Upper lobe of left lung (tissue), 6 donors: ENCODE results near the gene ICA1L. TPM values are rescaled to one million over a fixed set of nuclear protein-coding genes. Genes with fewer than 3 reads are reported as not detected.
"Not testable (repeated sequence)": the region's sequence is repeated elsewhere in the genome, so short reads cannot be mapped to it uniquely, and the experiment has no call there.

ENCODE experiments used
- ATAC-seq, 2 donors: fragments of 200-7000 bp; cut with Tn5 transposase; one replicate each; pipeline ENCODE4 v1.9.1; 2022; ENCODE audit warnings: mild to moderate bottlenecking in 2 of 2, moderate library complexity in 2 of 2; ENCODE audit not compliant: low FRiP score in 2 of 2
- DNase-seq, 2 donors: peaks; one replicate each; pipeline ENCODE4 v3.0.0-alpha.2; 2019 to 2020
- H3K27ac ChIP-seq, 4 donors: fragments of 200-600 bp; sonication (generic); one replicate each; pipeline ENCODE4 v1.5.1; 2016 to 2019
- H3K27me3 ChIP-seq, 4 donors: fragments of 200-600 bp; sonication (generic); one replicate each; pipeline ENCODE4 v1.5.1; 2017 to 2019
- H3K36me3 ChIP-seq, 4 donors: fragments of 200-600 bp; sonication (generic); one replicate each; pipeline ENCODE4 v1.5.1; 2016 to 2019
- H3K4me1 ChIP-seq, 4 donors: fragments of 200-600 bp; sonication (generic); one replicate each; pipeline ENCODE4 v1.5.1; 2018 to 2019
- H3K4me3 ChIP-seq, 4 donors: fragments of 200-600 bp; sonication (generic); one replicate each; pipeline ENCODE4 v1.5.1; 2017 to 2019; ENCODE audit warnings: mild to moderate bottlenecking in 2 of 4, moderate library complexity in 1 of 4
- H3K9me3 ChIP-seq, 4 donors: fragments of 200-600 bp; sonication (generic); one replicate each; pipeline ENCODE4 v1.5.1; 2018 to 2019
- EP300 ChIP-seq, 4 donors: sonication (generic); formaldehyde crosslinking; IDR thresholded peaks; one replicate each; pipeline ENCODE4 v1.5.1; 2017; ENCODE audit warnings: antibody characterized with exemption in 4 of 4, control low read depth in 2 of 4
- POLR2A ChIP-seq, 4 donors: fragments of 450-650 bp; IDR thresholded peaks; one replicate each; pipeline ENCODE4 v1.5.1; 2016 to 2017; ENCODE audit warnings: antibody characterized with exemption in 4 of 4, mild to moderate bottlenecking in 2 of 4
- POLR2AphosphoS5 ChIP-seq, 2 donors: sonication (generic); formaldehyde crosslinking; IDR thresholded peaks; one replicate each; pipeline ENCODE4 v1.5.1; 2017; ENCODE audit warnings: antibody characterized with exemption in 2 of 2
- WGBS, 2 donors: methylation state at CpG; one replicate each; pipeline ENCODE4 v1.1.5; 2017 to 2018; 5-methylcytosine and 5-hydroxymethylcytosine counted together
- total RNA-seq, 6 donors: library from RNA; depleted of rRNA in 4 of 6; stranded (reverse); fragments of >200 nt in 4 of 6; gene quantifications; one replicate each; pipeline versions ENCODE4 v1.1.0 to v1.2.1, GENCODE V29; 2016 to 2021
- TF ChIP-seq, protein P1 (sequence below), 6 experiments: fragments of 450-650 bp in 4 of 6; fragments of 200-600 bp in 2 of 6; sonication (generic) in 2 of 6; IDR thresholded peaks; one replicate each; pipeline ENCODE4 v1.5.1; 2016 to 2019; ENCODE audit warnings: antibody characterized with exemption in 6 of 6
- donor health status: DM: no; HTN: no; CAD: no; lungs with moderate emphysema.
- donor health status: DM: no; HTN: yes; CAD: no; lungs with severe emphysema.

The ICA1L gene
- total RNA-seq, 6 donors from 2014 or later = 3.0 to 28.3 (median 5.7) TPM

- DNase-seq (no peak), ATAC-seq (peak; percentile 5 to 9)
- Histone ChIP-seq H3K36me3 (no peaks in the 10 kb centered on the region), H3K4me3 (peak overlapping the region; percentile 56 to 93 (median 68)), H3K27ac (peak overlapping the region; percentile 74 to 92 (median 82)), H3K4me1 (peaks cover 11 to 31% (median 15%) of the 10 kb centered on the region in 4 donors), H3K9me3 (no peaks in the 10 kb centered on the region), H3K27me3 (no peaks in the 10 kb centered on the region)
- WGBS, 2 donors = 0 to 2% methylated on average over 8 of the region's 8 CpGs
- TF ChIP-seq POLR2AphosphoS5 (IDR thresholded peaks at IDR 0.05) (no peak), POLR2A (IDR thresholded peaks at IDR 0.05) (no peak), EP300 (IDR thresholded peaks at IDR 0.05) (no peak)
- TF ChIP-seq, protein P1, sequence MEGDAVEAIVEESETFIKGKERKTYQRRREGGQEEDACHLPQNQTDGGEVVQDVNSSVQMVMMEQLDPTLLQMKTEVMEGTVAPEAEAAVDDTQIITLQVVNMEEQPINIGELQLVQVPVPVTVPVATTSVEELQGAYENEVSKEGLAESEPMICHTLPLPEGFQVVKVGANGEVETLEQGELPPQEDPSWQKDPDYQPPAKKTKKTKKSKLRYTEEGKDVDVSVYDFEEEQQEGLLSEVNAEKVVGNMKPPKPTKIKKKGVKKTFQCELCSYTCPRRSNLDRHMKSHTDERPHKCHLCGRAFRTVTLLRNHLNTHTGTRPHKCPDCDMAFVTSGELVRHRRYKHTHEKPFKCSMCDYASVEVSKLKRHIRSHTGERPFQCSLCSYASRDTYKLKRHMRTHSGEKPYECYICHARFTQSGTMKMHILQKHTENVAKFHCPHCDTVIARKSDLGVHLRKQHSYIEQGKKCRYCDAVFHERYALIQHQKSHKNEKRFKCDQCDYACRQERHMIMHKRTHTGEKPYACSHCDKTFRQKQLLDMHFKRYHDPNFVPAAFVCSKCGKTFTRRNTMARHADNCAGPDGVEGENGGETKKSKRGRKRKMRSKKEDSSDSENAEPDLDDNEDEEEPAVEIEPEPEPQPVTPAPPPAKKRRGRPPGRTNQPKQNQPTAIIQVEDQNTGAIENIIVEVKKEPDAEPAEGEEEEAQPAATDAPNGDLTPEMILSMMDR (IDR thresholded peaks at IDR 0.05) = no peak
These were observed 39.6 kb upstream of the ICA1L start for GRCh38 chr2:202911203-202911511.

DNA sequence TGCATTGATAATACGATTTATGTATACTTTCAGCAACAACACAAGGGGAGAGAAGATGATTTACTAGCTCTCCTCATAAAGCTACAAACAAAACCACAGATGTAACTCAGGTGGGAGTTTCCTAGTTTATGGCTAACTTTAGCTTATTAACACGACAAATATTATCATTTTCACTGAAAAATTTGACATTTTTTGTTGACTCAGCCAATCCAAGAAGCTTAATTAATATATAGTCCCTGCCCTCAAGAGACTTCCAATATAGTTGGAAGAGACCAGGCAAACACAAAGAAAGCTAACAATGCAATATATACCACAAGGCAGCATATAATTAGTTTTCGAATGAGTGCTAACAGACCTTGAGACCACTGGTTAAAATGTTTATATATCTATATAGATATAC, 39.1 kb upstream of the ICA1L start:
- Histone ChIP-seq H3K36me3 (peaks cover 0 to under 1% (median 0%) of the 10 kb centered on the region in 4 donors), H3K4me3 (peak overlapping the region in 3 of 4 donors; percentile 68 to 93 (median 69)), H3K27ac (no peak overlapping the region), H3K9me3 (no peaks in the 10 kb centered on the region), H3K27me3 (no peaks in the 10 kb centered on the region), H3K4me1 (peaks cover 11 to 31% (median 15%) of the 10 kb centered on the region in 4 donors)
- DNase-seq (no peak), ATAC-seq (no peak)
- no peak for TF ChIP-seq POLR2A (IDR thresholded peaks at IDR 0.05)
- TF ChIP-seq, protein P1 (IDR thresholded peaks at IDR 0.05) = no peak
- no peak for TF ChIP-seq EP300 (IDR thresholded peaks at IDR 0.05)
- TF ChIP-seq POLR2AphosphoS5 (IDR thresholded peaks at IDR 0.05) = no peak
- WGBS, 2 donors = 8 to 16% methylated on average over 3 of the region's 3 CpGs

DNA sequence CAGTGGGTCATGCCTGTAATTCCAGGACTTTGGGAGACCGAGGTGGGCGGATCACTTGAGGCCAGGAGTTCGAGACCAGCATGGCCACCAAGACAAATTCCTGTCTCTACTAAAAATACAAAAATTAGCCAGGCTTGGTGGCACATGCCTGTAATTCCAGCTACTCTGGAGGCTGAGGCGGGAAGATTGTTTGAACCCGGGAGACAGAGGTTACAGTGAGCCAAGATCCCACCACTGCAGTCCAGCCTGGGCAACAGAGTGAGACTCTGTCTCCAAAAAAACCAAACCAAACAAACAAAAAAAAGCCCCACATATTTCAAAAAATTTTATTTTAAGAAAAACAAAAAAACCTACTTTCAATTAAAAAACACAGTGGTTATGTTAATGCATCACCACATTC, 38.7 kb upstream of the ICA1L start:
- Histone ChIP-seq H3K4me1 (peaks cover 11 to 31% (median 15%) of the 10 kb centered on the region in 4 donors), H3K4me3 (peak overlapping the region in 2 of 4 donors; percentile 69 to 93)
- not testable (repeated sequence) for ATAC-seq, DNase-seq, H3K27me3 ChIP-seq, H3K36me3 ChIP-seq, H3K9me3 ChIP-seq, H3K27ac ChIP-seq
- WGBS, 2 donors = 90 to 94% methylated on average over 5 of the region's 5 CpGs

- no peak for TF ChIP-seq EP300 (IDR thresholded peaks at IDR 0.05)
- H3K36me3 ChIP-seq = peaks cover 0 to 4% (median 0%) of the 10 kb centered on the region in 4 donors
- no peaks in the 10 kb centered on the region for H3K9me3 ChIP-seq
- H3K27ac ChIP-seq = no peak overlapping the region
- WGBS, 2 donors = 87 to 91% methylated on average over 6 of the region's 6 CpGs
- peaks cover 11 to 31% (median 15%) of the 10 kb centered on the region in 4 donors for H3K4me1 ChIP-seq
- H3K27me3 ChIP-seq = no peaks in the 10 kb centered on the region
- no peak for ATAC-seq
- no peak overlapping the region for H3K4me3 ChIP-seq
- no peak for DNase-seq
These were observed 38.0 kb upstream of the ICA1L start for GRCh38 chr2:202909394-202910192.

DNA sequence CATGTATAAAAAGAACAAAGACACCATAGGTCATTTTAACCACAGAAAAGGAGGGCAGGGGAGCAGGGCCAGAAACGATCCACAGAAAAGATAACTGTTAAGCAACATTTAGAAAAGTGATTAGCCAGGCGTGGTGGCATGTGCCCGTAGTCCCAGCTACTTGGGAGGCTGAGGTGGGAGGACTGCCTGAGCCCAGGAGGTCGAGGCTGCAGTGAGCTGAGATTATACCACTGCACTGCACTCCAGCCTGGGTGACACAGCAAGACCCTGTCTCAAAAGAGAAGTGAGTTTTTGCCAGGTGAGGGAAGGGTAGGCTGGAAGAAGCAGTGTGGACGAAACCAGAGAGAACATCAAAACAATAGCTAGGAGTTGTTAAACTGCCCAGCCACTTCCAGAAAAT, 36.6 kb upstream of the ICA1L start:
- peaks cover 11 to 27% (median 12%) of the 10 kb centered on the region in 4 donors for H3K4me1 ChIP-seq
- DNase-seq (no peak), ATAC-seq (no peak)
- peaks cover 0 to 4% (median 0%) of the 10 kb centered on the region in 4 donors for H3K36me3 ChIP-seq
- no peaks in the 10 kb centered on the region for H3K9me3 ChIP-seq
- no peak overlapping the region for H3K4me3 ChIP-seq
- no peak overlapping the region for H3K27ac ChIP-seq
- no peaks in the 10 kb centered on the region for H3K27me3 ChIP-seq
- TF ChIP-seq POLR2A (IDR thresholded peaks at IDR 0.05) (no peak), EP300 (IDR thresholded peaks at IDR 0.05) (no peak), POLR2AphosphoS5 (IDR thresholded peaks at IDR 0.05) (no peak)
- TF ChIP-seq, protein P1 (IDR thresholded peaks at IDR 0.05) = no peak
- WGBS, 2 donors = 80 to 84% methylated on average over 5 of the region's 5 CpGs

DNA sequence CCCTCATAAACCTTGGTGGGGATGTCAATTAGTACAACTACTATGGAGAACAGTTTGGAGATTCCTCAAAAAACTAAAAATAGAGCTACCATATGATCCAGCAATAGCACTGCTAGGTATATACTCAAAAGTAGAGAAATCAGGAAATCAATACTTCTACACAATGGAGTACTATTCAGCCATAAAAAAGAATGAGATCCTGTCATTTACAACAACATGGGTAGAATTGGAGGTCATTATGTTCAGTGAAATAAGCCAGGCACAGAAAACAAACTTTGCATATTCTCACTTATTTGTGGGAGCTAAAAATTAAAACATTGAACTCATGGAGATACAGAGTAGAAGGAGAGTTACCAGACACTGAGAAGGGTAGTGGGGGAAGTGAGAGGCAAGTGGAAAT, 33.9 kb upstream of the ICA1L start:
- peaks cover 2 to 15% (median 6%) of the 10 kb centered on the region in 4 donors for H3K4me1 ChIP-seq
- not testable (repeated sequence) for DNase-seq, ATAC-seq, H3K27ac ChIP-seq, H3K36me3 ChIP-seq, H3K4me3 ChIP-seq, H3K9me3 ChIP-seq, H3K27me3 ChIP-seq
